Activated CD8-positive, alpha-beta memory T cell treated with anti-CD3 and anti-CD28 coated beads for 24 hours (primary cell): Measurements from ENCODE around the gene LGI2.
"Not testable (repeated sequence)": the region's sequence is repeated elsewhere in the genome, so short reads cannot be mapped to it uniquely, and the experiment has no call there.

Source experiments
- DNase-seq: peaks from one replicate; pipeline ENCODE4 v3.0.0-alpha.2; 2020

Gene LGI2, protein sequence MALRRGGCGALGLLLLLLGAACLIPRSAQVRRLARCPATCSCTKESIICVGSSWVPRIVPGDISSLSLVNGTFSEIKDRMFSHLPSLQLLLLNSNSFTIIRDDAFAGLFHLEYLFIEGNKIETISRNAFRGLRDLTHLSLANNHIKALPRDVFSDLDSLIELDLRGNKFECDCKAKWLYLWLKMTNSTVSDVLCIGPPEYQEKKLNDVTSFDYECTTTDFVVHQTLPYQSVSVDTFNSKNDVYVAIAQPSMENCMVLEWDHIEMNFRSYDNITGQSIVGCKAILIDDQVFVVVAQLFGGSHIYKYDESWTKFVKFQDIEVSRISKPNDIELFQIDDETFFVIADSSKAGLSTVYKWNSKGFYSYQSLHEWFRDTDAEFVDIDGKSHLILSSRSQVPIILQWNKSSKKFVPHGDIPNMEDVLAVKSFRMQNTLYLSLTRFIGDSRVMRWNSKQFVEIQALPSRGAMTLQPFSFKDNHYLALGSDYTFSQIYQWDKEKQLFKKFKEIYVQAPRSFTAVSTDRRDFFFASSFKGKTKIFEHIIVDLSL

DNA sequence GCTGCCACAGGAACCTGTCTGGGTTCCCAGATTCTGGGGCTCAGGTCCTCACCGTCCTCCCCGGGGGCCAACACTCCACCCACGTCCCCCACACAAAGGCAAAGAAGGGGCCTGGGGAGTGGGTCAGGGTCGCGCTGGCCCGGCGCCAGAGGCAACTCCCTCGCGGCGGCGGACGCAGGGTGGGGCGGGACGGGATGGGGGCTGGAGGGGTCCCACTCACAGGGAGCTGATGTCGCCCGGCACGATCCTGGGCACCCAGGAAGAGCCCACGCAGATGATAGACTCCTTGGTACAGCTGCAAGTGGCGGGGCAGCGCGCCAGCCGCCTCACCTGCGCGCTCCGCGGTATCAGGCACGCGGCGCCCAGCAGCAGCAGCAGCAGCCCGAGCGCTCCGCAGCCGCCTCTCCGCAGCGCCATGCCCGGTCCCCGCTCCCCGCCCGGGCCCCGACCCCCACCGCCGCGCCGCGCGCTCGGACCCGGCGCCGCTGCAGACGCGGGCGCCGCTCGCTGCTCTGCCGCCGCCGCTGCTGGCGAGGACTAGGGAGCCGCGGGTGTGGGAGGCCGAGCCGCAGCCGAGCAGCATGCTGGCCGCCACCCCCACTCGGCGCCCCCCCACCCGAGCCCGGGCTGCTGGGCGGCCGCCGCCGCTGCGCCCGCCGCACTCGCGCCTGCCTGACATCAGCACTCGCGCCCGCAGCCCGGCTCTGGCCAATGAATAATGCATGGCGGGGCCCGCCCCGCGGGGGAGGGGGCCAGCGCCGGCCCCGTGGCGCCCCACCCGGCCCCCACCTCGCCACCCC, at the start of gene LGI2:
LGI2 (minus strand) TSS at position 670 of the 800 bp plus-strand sequence; CDS start at position 417, 253 bp downstream.
- DNase-seq, result no peak

DNA sequence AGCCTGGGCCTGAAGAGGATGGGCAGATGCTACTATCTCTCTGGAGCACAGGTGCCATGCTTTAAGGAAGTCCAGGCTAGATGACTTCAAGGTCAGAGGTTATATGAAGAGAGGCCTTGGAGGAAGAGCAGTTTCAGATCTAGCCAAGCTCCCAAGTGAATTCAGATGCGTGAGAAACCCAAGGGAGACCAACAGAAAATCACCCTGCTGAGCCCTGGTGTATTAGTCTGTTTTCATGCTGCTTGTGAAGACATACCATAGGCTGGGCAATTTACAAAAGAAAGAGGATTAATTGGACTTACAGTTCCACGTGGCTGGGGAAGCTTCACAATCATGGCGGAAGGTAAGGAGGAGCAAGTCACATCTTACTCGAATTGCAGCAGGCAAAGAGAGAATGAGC, 47.8 kb upstream of the LGI2 start:
- no peak for DNase-seq

DNA sequence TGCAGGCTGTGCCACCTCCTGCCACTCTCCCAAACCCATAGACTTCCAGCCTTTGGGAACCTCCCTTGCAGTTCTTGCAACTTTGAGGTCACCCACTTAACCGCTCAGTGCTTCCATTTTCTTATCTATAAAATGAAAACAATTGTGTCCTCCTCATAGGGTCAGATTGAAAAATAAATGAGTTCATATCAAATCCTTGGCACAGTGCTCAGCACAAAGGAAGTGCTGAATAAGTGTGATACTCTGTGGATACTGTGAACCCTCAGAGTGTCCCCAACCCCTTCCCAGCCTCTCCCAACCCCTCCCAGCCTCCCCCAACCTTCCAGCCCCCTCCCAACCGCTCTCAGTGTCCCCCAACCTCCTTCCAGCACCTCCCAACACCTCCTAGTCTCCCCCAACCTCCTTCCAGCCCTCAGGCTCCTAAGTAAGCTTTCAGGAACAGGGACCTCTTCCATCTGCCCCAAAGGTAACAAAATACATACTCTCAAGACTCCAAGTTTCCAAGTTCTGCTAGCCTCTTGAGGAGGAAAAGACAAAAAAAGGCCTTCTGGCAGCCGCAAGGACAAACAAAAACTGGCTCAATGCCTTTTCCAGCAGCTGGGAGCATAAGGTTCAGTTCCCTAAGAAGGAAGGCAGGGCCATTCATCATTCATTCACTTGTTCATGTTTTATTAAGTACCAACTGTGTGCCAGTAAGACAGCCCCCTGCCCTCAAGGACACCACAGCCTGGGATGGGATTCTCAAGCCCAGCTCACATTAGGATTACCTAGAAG, 46.1 kb upstream of the LGI2 start:
- DNase-seq, result no peak

GRCh38 chr4:25075851-25076250, 45.1 kb upstream of the LGI2 start:
- no peak for DNase-seq

- DNase-seq, result no peak
Observed at GRCh38 chr4:25075129-25075528, 44.4 kb upstream of the LGI2 start.

- DNase-seq, result no peak
Observed at GRCh38 chr4:25070545-25070944, 39.8 kb upstream of the LGI2 start.

DNA sequence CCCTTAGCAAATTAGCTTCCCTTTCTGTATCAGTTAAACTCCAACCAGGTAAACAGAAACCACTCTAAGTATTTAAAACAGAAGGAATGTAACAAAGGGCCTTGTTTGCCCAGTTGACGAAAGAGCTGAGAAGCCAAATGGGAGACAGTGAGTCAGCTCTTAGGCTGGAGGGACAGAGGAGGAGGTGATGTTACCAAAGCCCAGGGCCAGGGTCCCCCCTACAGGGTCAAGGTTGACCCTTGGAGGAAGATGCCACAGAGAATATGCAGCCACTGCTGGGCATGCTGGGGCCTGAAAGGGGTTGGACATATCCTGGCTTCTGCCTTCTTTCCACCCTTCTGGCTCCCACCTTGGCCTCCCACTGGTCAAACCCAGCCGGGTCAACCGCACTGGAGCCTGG, 38.3 kb upstream of the LGI2 start:
- no peak for DNase-seq

DNA sequence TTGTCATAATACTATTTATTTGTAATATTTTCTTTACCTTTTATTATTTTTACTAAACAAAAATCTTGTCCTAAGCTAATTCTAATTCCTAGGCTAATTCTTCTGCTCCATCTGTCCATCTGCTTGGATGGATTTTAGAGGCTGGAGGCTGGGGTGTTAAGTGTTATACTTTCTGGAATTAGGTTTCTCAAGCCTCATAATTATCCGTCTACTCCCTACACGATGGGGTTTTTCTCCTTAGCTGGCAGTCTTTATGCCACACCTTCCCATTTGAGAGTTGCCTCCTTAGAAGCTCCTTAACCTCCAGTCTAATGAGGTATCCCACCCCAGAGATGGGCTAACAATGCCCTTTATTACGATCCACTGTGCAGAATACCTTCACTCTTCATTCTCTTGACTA, 37.6 kb upstream of the LGI2 start:
- DNase-seq, result no peak

DNA sequence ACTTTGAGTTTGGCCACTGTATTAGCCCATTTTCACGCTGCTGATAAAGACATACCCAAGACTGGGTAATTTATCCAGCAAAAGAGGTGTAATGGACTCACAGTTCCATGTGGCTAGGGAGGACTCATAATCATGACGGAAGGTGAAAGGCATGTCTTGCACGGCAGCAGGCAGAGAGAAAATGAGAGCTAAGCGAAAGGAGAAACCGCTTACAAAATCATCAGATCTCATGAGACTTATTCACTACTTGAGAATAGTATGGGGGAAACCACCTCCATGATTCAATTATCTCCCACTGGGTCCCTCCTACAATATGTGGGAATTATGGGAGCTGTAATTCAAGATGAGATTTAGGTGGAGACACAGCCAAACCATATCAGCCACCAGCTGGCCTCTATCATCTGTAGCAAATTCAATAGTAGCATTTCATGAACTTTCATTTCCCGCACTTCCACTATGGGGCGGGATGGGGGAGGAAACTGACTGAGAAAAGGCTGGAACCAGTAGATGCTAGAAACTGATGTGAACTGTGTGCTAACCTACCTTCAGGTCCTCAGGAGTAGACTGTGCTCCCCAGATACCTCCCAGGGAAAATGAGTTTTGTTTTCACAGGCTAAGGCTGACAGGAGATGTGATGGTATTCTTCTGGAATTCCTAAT, 35.3 kb upstream of the LGI2 start:
- DNase-seq, result no peak

DNA sequence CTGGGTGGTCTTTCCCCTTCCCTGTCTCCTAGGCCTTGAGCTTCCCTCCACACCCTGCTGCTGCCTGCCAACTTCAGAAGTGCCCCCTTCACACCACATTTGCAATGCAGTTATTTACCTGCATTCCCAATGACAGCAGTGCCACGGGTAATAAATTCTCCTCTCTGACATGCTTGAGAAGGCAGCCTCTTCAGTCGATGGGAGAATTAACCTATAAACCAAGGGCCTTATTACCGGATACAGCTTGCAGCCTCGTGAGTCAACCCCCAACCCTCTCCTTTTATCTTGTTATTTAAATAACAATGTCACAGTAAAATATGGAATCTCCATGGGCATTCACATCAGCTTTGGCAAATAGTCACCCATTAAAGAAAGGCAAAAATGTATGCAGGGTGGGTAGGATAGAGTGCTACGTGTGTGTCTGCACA, 34.7 kb upstream of the LGI2 start:
- DNase-seq, result no peak

DNA sequence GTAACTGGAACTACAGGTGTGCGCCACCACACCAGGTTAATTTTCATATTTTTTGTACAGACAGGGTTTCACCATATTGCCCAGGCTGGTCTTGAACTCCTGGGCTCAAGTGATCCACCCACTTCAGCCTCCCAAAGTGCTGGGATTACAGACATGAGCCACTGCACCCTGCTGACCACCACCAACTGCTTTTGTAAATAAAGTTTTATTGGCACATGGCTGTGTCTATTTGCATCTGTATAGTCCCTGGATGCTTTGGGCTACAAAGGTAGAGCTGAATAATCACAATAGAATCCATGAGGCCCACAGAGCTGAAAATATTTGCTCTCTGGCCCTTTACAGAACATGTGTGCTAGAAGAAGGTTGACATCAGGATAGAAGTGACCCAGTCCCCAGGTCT, 33.7 kb upstream of the LGI2 start:
- not testable (repeated sequence) for DNase-seq

DNA sequence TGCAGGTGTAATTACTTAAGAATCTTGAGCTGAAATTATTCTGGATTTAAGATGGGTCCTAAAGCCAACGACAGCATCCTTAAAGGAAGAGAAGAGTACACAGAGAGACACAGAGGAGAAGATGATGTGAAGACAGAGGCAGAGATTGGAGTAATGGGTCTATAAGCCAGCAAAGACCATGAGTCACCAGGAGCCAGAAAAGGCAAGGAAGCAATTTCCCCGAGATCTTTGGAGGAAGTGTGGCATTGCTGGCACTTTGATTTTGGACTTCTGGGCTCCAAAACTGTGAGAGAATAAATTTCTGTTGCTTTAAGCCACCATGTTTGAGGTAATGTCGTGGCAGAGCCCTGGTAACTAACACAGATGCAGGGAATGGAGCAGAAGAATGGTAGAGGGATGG, 32.4 kb upstream of the LGI2 start:
- DNase-seq, result no peak

- no peak for DNase-seq
Observed at GRCh38 chr4:25062098-25062497, 31.4 kb upstream of the LGI2 start.

DNA sequence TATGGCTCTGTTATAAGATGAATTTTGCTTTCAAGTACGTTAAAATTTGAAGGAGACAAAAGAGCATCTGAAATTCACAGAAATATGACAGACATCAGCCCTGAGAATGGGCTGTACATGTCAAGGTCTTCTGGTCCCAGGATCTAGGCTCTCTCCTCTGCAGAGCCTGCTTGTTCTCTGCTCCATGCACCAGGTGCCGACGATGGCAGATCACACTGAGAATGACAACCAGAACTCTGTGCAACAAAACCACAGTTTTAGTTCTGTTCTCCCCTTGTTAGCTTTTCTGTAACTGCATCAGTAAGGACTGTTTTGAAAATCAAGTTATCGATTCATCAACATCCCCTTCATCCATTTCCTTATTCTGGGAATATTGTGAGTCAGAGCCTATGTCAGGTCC, 30.9 kb upstream of the LGI2 start:
- DNase-seq, result no peak

- DNase-seq, result no peak
Observed at GRCh38 chr4:25060963-25061340, 30.2 kb upstream of the LGI2 start.

DNA sequence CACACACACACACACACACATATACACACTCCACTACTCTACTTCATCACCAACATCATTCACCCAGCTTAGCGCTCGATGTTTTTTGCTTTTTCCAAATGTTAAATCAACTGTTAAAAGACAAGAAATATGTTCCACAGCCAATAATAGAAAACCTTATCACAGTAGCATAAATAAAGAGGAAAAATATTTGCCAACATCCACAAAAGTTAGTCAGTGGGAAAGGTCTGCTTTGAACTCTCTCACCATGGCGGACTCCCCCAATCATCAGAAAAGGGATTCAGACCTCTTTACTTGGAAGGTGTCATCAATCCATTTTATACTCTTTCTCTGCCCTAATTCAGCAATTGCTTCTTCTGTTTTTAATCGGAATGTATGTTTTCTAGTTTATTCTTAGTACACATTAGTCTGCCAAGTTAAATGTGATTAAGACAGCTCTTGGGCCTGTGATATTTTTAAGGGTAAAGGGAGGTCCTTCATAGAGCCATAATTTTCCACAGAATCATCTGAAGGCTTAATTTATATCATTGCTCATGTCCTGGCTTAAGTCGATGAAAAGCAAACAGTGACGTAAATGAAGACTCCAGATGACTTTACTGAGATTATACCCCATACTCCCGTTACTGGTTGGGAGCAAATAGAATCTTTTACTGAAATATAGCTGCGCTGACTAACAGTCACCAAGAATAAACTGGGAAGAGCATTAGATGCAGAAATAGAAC, 29.7 kb upstream of the LGI2 start:
- DNase-seq, result no peak

- DNase-seq, result no peak
Observed at GRCh38 chr4:25059791-25060190, 29.0 kb upstream of the LGI2 start.

DNA sequence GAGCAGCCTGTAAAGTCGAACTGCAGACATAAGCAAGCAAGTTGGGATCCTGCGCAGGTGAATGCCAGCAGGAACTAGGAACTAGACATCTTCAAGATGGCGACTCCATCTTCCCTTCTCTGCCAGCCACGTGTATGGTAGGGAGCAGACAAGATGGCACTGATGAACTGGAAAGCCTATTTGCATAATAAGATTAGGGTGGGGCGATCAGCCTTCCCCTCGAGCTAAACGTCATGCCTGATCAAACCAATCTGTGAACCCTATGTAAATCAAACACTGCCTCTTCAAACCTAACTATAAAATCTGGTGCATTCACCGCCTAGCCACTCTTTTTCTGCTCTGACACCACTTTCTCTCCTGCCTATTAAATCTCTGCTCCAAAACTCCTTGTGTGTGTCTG, 28.1 kb upstream of the LGI2 start:
- DNase-seq, result no peak

DNA sequence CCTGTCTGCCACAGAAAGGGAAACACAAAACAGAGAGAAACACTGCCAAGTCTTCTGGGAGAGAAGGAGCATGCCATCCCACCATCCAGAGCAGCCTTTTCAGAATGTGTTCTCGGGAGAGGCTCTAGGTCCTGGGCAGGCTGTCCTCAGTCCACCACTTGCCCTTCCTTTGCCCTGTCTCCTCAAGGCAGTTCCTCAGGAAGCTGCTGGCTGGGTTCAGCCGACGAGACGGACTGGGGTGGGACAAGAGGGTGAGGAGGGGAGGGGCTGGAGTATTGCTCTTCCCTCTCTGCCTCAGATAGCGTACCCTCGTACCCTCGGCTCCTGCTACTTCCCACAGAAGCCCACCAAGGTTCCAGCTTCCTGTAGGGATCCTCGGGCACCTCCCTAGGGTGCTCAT, 26.6 kb upstream of the LGI2 start:
- no peak for DNase-seq

GRCh38 chr4:25052037-25052436, 21.3 kb upstream of the LGI2 start:
- not testable (repeated sequence) for DNase-seq

DNA sequence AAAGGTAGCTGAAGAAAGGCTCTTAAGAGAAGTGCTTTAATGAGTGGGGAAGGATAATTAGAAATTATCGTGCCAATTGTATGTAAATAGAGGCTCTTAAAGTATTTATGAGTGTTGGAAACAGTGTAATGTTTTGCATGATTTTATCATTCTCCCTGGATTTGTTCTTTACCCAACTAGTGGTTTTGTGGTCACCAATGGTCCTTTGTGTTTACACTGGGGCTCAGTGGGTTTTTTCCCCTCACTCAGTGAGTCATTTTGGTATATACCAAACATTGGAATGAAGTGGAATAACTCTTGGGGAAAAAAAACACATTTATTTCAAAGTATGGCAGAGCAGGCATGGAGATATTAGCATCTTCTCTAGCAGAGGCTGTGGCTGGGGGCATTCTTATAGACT, 20.8 kb upstream of the LGI2 start:
- no peak for DNase-seq
